Neutrophil (primary cell): ENCODE data around the gene TNRC18.
A peak's percentile ranks its signal among the peaks of the same experiment; 100 is the strongest.

ENCODE experiments used
- H3K27ac ChIP-seq: fragments of 200-600 bp; sonication (generic); 2 replicates; pipeline ENCODE4 v1.5.1; 2016; ENCODE audit warnings: mild to moderate bottlenecking, moderate library complexity
- H3K27me3 ChIP-seq: fragments of 200-600 bp; sonication (generic); 2 replicates; pipeline ENCODE4 v1.6.0; 2016; ENCODE audit warnings: mild to moderate bottlenecking
- H3K36me3 ChIP-seq: fragments of 200-600 bp; sonication (generic); 2 replicates; pipeline ENCODE4 v1.5.1; 2017
- H3K4me1 ChIP-seq, 2 experiments: fragments of 200-600 bp in 1 of 2; sonication (generic) in 1 of 2; 1 replicate in 1 of 2; 2 replicates in 1 of 2; pipeline versions ENCODE4 v1.5.1 to v1.6.1; 2013 to 2016; ENCODE audit warnings: low read depth in 1 of 2, low read length in 1 of 2, mild to moderate bottlenecking in 1 of 2, moderate library complexity in 1 of 2; ENCODE audit not compliant: control insufficient read depth in 1 of 2, insufficient read depth in 1 of 2
- H3K4me3 ChIP-seq, 2 experiments: fragments of 200-600 bp in 1 of 2; sonication (generic) in 1 of 2; 1 replicate in 1 of 2; 2 replicates in 1 of 2; pipeline ENCODE4 v1.5.1; 2013 to 2016; ENCODE audit warnings: low read depth in 1 of 2, low read length in 1 of 2, mild to moderate bottlenecking in 1 of 2, moderate library complexity in 1 of 2
- H3K9me3 ChIP-seq: fragments of 200-600 bp; sonication (generic); 2 replicates; pipeline ENCODE4 v1.5.1; 2016
- CTCF ChIP-seq: fragments of 200-600 bp; sonication (generic); IDR thresholded peaks from 2 replicates; pipeline ENCODE4 v1.5.1; 2016; ENCODE audit warnings: antibody characterized with exemption

TNRC18 gene

GRCh38 chr7:5425507-5426225 lies 2.0 kb upstream of the TNRC18 start:
- Histone ChIP-seq H3K4me1 (peaks cover 35 to 46% of the 10 kb centered on the region in 2 experiments), H3K4me3 (peak overlapping the region; percentile 94 to 97), H3K9me3 (no peaks in the 10 kb centered on the region), H3K27me3 (no peaks in the 10 kb centered on the region), H3K27ac (peak overlapping the region; percentile 96), H3K36me3 (peaks cover 4% of the 10 kb centered on the region)
- TF ChIP-seq CTCF, result no peak

- TF ChIP-seq CTCF, result peak; percentile 17
- Histone ChIP-seq H3K4me3 (peak overlapping the region; percentile 94 to 97), H3K27ac (peak overlapping the region; percentile 96), H3K27me3 (no peaks in the 10 kb centered on the region), H3K4me1 (peaks cover 28 to 44% of the 10 kb centered on the region in 2 experiments), H3K9me3 (no peaks in the 10 kb centered on the region), H3K36me3 (peaks cover 5% of the 10 kb centered on the region)
Measured at GRCh38 chr7:5424749-5425506, 1.3 kb upstream of the TNRC18 start.

GRCh38 chr7:5423976-5424748 lies 528 bp upstream of the TNRC18 start:
- Histone ChIP-seq H3K9me3 (no peaks in the 10 kb centered on the region), H3K36me3 (peaks cover 5% of the 10 kb centered on the region), H3K27ac (peak overlapping the region; percentile 96), H3K4me1 (peaks cover 24 to 44% of the 10 kb centered on the region in 2 experiments), H3K27me3 (no peaks in the 10 kb centered on the region), H3K4me3 (peak overlapping the region; percentile 94 to 97)
- TF ChIP-seq CTCF, result peak; percentile 1

GRCh38 chr7:5422396-5423305 lies 983 bp downstream of the TNRC18 start:
- Histone ChIP-seq H3K27me3 (no peaks in the 10 kb centered on the region), H3K4me3 (peak overlapping the region; percentile 93 to 97), H3K36me3 (peaks cover 5% of the 10 kb centered on the region), H3K9me3 (no peaks in the 10 kb centered on the region), H3K4me1 (peaks cover 24 to 44% of the 10 kb centered on the region in 2 experiments), H3K27ac (peak overlapping the region; percentile 96)
- no peak for TF ChIP-seq CTCF
